Stimulated activated CD8-positive, alpha-beta memory T cell treated with anti-CD3 and anti-CD28 coated beads, Interleukin-15, amount 100 ng/mL, for 48 hours (primary cell): ENCODE measurements around the gene RAB8B.
"Not testable (repeated sequence)": the region's sequence is repeated elsewhere in the genome, so short reads cannot be mapped to it uniquely, and the experiment has no call there.

Source experiments
- DNase-seq, 2 donors: peaks; one replicate each; pipeline ENCODE4 v3.0.0-alpha.2; 2020; ENCODE audit warnings: low read depth in 2 of 2

RAB8B gene

DNA sequence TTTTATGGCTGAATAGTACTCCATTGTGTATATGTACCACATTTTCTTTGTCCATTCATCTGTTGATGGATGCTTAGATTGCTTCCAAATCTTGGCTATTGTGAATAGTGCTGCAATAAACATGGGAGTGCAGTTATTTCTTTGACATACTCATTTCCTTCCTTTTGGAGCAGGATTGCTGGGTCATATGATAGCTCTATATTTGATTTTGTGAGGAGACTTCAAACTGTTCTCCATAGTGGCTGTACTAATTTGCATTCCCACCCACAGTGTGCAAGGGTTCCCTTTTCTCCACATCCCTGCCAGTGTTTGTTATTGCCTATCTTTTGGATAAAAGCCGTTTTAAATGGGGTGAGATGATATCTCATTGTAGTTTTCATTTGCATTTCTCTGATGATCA is 47.7 kb downstream of the RAB8B start:
- DNase-seq, result not testable (repeated sequence)

DNA sequence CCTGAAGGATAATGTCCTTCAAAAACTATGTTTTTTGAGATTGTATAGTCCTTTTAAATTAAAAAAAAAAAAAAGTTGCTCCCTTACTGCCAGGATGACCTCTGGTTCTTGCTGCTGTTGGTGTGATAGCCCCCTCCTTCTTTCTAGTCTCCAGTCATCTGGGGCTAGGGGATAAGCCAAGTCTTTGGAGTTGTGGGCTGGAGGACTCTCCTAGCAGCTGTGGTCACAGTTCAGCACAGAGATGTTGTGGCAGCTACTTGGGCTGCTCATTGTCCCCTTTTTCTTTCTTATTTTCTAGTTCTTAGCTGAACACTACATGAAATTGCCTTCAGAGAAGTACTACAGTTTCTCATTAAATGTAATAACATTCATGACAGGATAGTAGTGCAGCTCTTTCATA is 48.8 kb downstream of the RAB8B start:
- DNase-seq, result no peak

- peak in 1 of 2 donors; percentile 34 for DNase-seq
These were observed 49.4 kb downstream of the RAB8B start for GRCh38 chr15:63238796-63239195.

DNA sequence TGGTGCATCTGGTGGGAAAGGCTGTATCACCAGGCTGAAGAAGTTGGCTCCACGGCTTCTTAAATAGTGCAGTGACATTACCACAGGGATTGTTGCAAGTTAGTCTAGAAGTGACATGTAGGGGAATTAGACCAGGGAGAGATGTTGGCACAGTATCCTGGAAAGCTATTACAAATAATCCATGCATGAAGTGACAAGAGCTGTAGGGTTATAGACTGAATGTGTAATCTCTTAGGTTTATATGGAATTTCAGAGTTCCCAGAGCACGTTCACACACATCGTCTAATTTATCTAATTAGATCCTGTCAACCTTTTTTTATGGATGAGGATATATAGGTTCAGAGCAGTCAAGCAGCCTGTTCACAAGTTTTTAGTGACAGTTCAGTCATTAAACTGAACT is 50.7 kb downstream of the RAB8B start:
- DNase-seq, result no peak

DNA sequence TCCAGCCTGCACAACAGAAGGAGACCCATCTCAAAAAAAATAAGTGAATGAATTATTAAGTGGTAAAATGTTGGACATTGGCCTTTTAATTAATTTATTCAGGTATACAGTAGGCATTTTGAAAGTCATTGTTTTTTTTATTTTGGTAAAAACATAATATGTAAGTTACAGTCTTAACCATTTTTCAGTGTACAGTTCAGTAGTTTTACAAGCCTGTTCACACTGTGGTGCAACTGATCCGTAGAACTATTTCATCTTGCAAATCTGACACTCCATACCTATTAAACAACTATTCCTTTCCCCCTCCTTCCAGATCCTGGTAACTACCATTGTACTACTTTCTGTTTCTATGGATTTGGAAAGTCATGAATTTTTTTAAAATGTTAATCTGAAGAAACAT is 51.9 kb downstream of the RAB8B start:
- no peak for DNase-seq

GRCh38 chr15:63243101-63243500 is 53.7 kb downstream of the RAB8B start:
- DNase-seq, result no peak

GRCh38 chr15:63243776-63244175 is 54.4 kb downstream of the RAB8B start:
- DNase-seq, result no peak

GRCh38 chr15:63244399-63244798 is 55.0 kb downstream of the RAB8B start:
- DNase-seq, result no peak

DNA sequence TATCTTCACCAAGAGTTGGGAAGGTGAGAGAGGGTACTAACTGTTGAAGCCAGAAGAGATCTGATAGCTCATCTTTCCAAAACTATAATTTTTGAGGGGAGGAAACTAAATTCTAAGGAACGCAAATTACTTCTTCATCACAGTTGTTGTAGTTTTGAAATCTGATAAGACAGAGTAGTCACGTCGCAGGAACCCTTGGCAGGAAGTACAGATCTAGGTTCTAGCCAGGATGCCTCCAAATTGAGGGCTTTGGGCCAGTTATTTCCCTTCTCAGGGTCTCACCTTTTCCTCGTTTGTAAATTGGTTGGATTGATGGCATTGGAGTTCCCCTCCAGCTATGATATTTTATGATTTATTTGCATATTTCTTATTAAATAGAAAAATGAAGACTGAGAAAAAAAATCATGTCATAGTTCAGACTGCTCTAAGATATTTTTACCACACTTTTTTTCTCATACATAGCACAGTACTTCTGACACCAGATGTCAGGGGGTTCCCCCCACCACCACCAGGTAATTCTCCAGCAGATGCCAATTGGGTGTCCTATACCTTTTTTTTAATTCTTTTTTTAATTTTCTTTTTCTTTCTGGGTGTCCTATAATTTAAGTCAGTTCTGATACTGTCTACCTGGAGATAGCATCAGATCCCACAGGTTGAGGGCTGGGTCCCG is 55.7 kb downstream of the RAB8B start:
- DNase-seq, result no peak

DNA sequence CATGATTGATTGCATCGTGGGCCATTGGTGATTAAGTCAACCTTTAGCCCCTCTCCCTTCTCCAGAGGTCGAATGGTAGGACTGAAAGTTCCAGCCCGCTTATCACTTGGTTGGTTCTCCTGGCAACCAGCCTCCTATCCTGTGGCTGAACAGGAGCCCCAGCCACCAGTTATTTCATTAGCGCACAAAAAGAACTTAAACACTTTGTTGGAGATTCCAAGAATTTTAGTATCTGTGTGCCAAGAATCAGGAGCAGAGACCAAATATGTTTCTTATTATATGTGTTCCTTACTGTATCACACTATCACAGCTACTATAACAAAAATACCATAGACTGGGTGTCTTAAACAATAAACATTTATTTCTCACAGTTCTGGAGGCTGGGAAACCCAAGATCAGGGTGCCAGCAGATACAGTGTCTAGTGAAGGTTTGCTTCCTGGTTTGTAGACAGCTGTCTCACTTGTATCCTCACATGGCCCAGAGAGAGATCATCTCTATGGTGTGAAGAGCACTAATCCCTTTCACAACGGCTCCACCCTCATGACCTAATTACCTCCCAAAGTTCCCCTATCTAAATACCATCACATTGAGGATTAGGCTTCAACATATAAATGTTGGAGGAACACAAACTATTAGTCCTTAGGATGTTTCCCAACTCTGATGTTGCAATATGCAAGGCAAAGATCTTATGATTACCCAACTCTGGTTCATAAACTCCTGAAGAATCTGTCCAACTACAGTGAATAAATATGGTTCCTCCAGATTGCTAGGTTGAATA is 57.5 kb downstream of the RAB8B start:
- no peak for DNase-seq

- DNase-seq, result no peak
These were observed 61.0 kb downstream of the RAB8B start for GRCh38 chr15:63250312-63250965.

GRCh38 chr15:63251701-63252100 is 62.3 kb downstream of the RAB8B start:
- no peak for DNase-seq

DNA sequence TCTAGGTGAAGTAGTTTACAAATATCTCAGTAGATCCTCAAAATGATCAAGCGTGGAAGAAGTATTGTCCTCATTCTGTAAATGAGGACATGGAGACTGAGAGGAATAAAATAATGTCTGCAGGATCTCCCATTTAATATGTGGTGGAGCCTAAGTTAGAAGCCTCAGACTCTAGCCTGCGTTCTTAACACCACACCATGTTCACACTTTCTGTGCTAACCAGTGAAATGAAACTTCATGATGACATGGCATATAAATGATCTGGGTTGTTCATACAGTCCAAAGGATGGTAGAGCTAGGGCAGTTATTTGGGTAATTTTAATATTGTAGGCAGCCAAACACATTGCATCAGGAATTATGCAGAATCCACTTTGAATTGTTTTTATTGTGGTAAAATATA is 62.9 kb downstream of the RAB8B start:
- no peak for DNase-seq

- no peak for DNase-seq
These were observed 65.6 kb downstream of the RAB8B start for GRCh38 chr15:63254991-63255390.

- no peak for DNase-seq
These were observed 66.1 kb downstream of the RAB8B start for GRCh38 chr15:63255489-63255990.

- no peak for DNase-seq
These were observed 67.2 kb downstream of the RAB8B start for GRCh38 chr15:63256433-63257274.

DNA sequence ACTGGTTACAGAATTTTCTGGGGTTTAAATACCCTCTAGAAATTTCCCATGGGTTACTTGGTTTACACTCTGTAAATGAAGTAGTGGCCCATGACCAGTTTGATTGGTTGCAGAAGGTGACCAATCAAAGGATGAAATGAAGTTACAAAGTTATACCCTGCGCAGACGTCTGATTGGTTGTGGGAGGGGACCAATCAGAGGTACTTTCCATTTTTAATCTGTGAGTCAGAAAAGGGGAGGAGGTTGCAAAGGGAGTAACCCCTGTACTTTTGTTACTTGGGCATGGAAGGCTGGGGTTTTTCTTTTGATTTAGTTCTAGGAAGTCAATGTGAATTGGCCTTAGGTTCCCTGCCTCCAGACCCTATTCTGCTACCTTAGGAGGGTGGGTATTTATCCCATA is 69.3 kb downstream of the RAB8B start:
- no peak for DNase-seq

DNA sequence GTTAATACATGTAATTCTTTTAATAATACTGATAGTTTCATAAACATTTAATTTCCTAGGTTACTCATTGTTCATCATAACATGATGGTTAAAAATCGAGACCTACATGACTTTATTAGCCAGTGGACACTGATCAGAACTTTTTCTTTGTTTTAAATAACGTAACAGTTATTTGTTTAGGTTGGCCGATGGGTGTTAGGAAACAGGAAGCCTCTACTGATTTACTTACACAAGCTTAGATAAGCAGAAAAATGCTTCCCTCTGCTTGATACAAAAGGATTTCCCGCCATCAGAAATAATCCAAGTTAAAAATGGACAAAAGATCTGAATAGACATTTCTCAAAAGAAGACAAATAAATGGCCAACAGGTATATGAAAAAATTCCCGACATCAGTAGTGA is 71.4 kb downstream of the RAB8B start:
- no peak for DNase-seq

GRCh38 chr15:63261311-63261710 is 71.9 kb downstream of the RAB8B start:
- no peak for DNase-seq

DNA sequence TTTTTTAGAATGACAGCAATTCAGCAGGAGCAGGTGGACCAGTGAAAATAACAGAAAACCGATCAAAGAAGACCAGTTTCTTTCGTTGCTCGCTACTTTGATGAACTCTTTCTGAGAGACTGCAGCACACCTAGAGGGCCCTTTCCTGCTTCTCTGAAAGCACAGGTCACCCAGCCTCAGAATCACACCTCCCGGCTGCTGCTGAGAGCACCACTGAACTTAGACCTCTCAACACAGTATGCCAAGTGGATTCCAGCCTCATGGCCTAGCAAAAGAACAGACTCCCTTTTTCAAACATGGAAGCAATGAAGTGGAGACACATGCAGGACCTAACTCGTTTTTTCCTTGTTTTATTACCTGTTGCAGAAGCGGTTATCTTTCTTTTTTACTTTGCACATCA is 74.1 kb downstream of the RAB8B start:
- DNase-seq, result no peak

DNA sequence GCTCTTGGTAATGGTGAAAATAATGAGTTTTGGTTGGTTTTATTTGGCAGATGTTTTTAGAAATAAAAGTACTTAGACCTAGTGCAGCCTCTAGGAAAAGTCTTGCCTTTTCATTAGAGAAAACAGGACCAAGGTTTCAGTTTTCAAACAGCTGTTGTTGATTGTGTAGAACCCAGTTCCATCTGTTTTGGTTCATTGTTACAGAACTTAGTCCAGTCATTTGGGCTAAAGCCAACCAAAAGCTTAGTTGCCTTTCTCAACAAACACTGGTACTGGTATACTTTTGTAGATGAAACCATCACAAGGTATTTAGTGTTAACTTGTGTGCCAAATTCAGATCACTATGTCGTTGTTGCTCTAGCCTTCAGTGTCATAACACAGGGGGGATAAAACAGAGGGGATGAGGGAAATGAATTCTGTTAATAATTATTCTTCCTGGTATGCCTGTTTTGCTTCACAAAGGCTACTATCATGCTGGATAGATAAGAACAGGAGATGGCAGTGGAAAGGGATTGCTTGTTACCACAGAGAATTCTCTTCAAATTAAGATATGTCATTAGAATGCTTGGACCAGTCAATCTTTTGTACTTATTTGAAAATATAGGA is 75.4 kb downstream of the RAB8B start:
- no peak for DNase-seq
